Fibroblast of peridontal ligament (primary cell): ENCODE measurements around the gene ZNF638.

ENCODE experiments used
- DNase-seq: peaks from one replicate; pipeline ENCODE4 v3.0.0-alpha.2; 2010; ENCODE audit errors: extremely low read depth

ZNF638 gene

GRCh38 chr2:71456617-71457016 lies 125.0 kb downstream of the ZNF638 start:
- DNase-seq: no peak

GRCh38 chr2:71457123-71457915 lies 125.7 kb downstream of the ZNF638 start:
- no peak for DNase-seq

GRCh38 chr2:71457923-71458322 lies 126.3 kb downstream of the ZNF638 start:
- DNase-seq: no peak

- DNase-seq: peak; percentile 58
Observed at GRCh38 chr2:71458413-71459083, 127.0 kb downstream of the ZNF638 start.

- no peak for DNase-seq
Observed at GRCh38 chr2:71459084-71459431, 127.5 kb downstream of the ZNF638 start.

- no peak for DNase-seq
Observed at GRCh38 chr2:71460056-71460455, 128.5 kb downstream of the ZNF638 start.

- DNase-seq: peak; percentile 18
Observed at GRCh38 chr2:71460595-71461303, 129.2 kb downstream of the ZNF638 start.

GRCh38 chr2:71461304-71461671 lies 129.7 kb downstream of the ZNF638 start:
- no peak for DNase-seq

GRCh38 chr2:71462056-71462605 lies 130.5 kb downstream of the ZNF638 start:
- no peak for DNase-seq

GRCh38 chr2:71462641-71463341 lies 131.2 kb downstream of the ZNF638 start:
- no peak for DNase-seq

GRCh38 chr2:71463342-71463654 lies 131.7 kb downstream of the ZNF638 start:
- DNase-seq: no peak

- DNase-seq: no peak
Observed at GRCh38 chr2:71464389-71464788, 132.8 kb downstream of the ZNF638 start.

- DNase-seq: no peak
Observed at GRCh38 chr2:71465356-71465755, 133.8 kb downstream of the ZNF638 start.

- no peak for DNase-seq
Observed at GRCh38 chr2:71465961-71466300, 134.3 kb downstream of the ZNF638 start.

GRCh38 chr2:71466301-71467179 lies 135.0 kb downstream of the ZNF638 start:
- DNase-seq: no peak

GRCh38 chr2:71467180-71467815 lies 135.7 kb downstream of the ZNF638 start:
- no peak for DNase-seq

- no peak for DNase-seq
Observed at GRCh38 chr2:71468279-71469015, 136.9 kb downstream of the ZNF638 start.

GRCh38 chr2:71469403-71470398 lies 138.1 kb downstream of the ZNF638 start:
- DNase-seq: no peak

- DNase-seq: no peak
Observed at GRCh38 chr2:71471276-71471675, 139.7 kb downstream of the ZNF638 start.
